Skeletal muscle satellite cell (primary cell): ENCODE data around the gene AK1.
"Not testable (repeated sequence)": the region's sequence is repeated elsewhere in the genome, so short reads cannot be mapped to it uniquely, and the experiment has no call there.

Experiments
- H3K27me3 ChIP-seq: 2 replicates; pipeline ENCODE4 v1.7.0; 2013; ENCODE audit warnings: low read length; ENCODE audit not compliant: control insufficient read depth, insufficient read depth
- H3K36me3 ChIP-seq: 2 replicates; pipeline ENCODE4 v1.7.0; 2013; ENCODE audit warnings: mild to moderate bottlenecking, control low read depth, low read length; ENCODE audit not compliant: insufficient read depth
- H3K4me1 ChIP-seq: 2 replicates; pipeline ENCODE4 v1.7.0; 2013; ENCODE audit warnings: low read length; ENCODE audit not compliant: control insufficient read depth, insufficient read depth
- H3K4me2 ChIP-seq: 2 replicates; pipeline ENCODE4 v1.7.0; 2013; ENCODE audit warnings: mild to moderate bottlenecking, low read length
- H3K4me3 ChIP-seq: 2 replicates; pipeline ENCODE4 v1.7.0; 2013; ENCODE audit warnings: low read length
- H3K9ac ChIP-seq: 2 replicates; pipeline ENCODE4 v1.7.0; 2013; ENCODE audit warnings: mild to moderate bottlenecking, low read depth, low read length, moderate library complexity
- H3K9me3 ChIP-seq: replicated peaks from 2 replicates; pipeline ENCODE4 v1.7.0; 2013; ENCODE audit warnings: mild to moderate bottlenecking, control low read depth, low read length

AK1 gene

GRCh38 chr9:127848756-127849504 is 28.5 kb downstream of the AK1 start:
- no peaks in the 10 kb centered on the region for H3K27me3 ChIP-seq
- no peak overlapping the region for H3K4me2 ChIP-seq
- no peak overlapping the region for H3K9ac ChIP-seq
- H3K9me3 ChIP-seq = peaks cover 9% of the 10 kb centered on the region
- H3K36me3 ChIP-seq = peaks cover 32% of the 10 kb centered on the region
- peaks cover 67% of the 10 kb centered on the region for H3K4me1 ChIP-seq
- H3K4me3 ChIP-seq = no peak overlapping the region

DNA sequence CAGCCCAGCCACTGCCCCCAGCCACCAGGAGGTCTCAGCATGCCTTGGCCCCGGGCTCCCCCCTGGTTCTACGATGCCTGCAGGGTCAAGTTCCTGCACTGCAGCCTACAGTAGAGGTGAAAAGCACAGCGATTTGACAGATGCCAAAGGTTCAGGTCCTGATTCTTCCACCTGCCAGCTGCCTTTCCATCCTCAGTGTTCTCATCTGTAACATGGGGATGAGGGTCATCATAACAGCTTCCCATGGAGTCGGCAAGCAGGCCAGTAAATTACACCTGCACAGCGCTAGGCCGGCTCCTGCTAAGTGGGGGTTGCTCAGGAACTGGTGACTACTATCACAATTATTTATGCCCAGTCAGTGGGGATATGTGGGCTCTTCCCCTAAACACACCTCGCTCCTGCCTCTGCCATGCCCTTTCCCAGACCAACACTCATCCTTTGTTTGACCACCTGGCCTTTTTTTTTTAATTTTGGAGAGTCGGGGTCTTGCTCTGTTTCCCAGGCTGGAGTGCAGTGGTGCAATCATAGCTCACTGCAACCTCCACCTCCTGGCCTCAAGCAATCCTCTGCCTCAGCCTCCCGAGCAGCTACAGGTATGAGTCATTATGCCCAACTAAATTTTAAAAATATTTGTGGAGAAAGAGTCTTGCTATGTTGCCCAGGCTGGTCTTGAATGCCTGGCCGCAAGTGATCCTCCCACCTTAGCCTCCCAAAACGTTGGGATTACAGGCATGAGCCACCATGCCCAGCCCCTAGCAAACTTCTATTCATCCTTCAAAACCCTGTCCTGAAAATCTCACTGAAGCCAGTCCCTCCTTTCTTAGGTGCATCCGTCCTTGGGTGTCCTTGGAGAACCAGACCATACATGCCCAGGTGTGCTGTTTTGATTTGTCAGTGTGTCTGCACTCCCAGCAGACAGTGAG is 29.4 kb downstream of the AK1 start:
- Histone ChIP-seq H3K9me3 (peaks cover 9% of the 10 kb centered on the region), H3K36me3 (peaks cover 35% of the 10 kb centered on the region), H3K27me3 (no peaks in the 10 kb centered on the region), H3K4me1 (peaks cover 64% of the 10 kb centered on the region), H3K4me3 (no peak overlapping the region), H3K9ac (peak overlapping the region; percentile 61), H3K4me2 (peak overlapping the region; percentile 75)

GRCh38 chr9:127847178-127847510 is 30.3 kb downstream of the AK1 start:
- H3K36me3 ChIP-seq = peaks cover 38% of the 10 kb centered on the region
- H3K9ac ChIP-seq = peak overlapping the region; percentile 61

GRCh38 chr9:127846443-127847177 is 30.9 kb downstream of the AK1 start:
- Histone ChIP-seq H3K36me3 (peaks cover 41% of the 10 kb centered on the region), H3K4me1 (peaks cover 50% of the 10 kb centered on the region), H3K4me3 (peak overlapping the region; percentile 54), H3K4me2 (peak overlapping the region; percentile 75), H3K9me3 (peaks cover 9% of the 10 kb centered on the region), H3K27me3 (no peaks in the 10 kb centered on the region), H3K9ac (peak overlapping the region; percentile 61)

More at GRCh38 chr9:127847178-127847510, 30.3 kb downstream of the AK1 start:
- peak overlapping the region; percentile 75 for H3K4me2 ChIP-seq
- peaks cover 54% of the 10 kb centered on the region for H3K4me1 ChIP-seq
- peaks cover 9% of the 10 kb centered on the region for H3K9me3 ChIP-seq
- peak overlapping the region; percentile 54 for H3K4me3 ChIP-seq
- no peaks in the 10 kb centered on the region for H3K27me3 ChIP-seq

DNA sequence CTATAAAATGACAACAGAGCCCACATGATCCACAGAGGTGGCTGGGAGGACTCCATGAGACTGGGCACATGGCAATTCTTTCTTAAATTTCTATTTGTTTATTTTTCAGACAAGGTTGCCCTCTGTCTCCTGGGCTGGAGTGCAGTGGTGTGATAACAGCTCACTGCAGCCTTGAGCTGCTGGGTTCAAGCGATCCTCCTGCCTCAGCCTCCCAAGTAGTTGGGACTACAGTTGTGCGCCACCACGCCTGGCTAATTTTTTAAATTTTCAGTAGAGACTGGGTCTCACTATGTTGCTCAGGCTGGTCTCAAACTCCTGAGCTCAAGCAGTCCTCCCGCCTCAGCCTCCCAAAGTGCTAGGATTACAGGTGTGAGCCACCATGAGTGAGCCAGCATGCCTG is 31.9 kb downstream of the AK1 start:
- Histone ChIP-seq H3K36me3 (peaks cover 44% of the 10 kb centered on the region), H3K4me2 (peak overlapping the region; percentile 55), H3K4me1 (peaks cover 54% of the 10 kb centered on the region)
- H3K27me3 ChIP-seq, H3K4me3 ChIP-seq, H3K9ac ChIP-seq, H3K9me3 ChIP-seq: not testable (repeated sequence)

DNA sequence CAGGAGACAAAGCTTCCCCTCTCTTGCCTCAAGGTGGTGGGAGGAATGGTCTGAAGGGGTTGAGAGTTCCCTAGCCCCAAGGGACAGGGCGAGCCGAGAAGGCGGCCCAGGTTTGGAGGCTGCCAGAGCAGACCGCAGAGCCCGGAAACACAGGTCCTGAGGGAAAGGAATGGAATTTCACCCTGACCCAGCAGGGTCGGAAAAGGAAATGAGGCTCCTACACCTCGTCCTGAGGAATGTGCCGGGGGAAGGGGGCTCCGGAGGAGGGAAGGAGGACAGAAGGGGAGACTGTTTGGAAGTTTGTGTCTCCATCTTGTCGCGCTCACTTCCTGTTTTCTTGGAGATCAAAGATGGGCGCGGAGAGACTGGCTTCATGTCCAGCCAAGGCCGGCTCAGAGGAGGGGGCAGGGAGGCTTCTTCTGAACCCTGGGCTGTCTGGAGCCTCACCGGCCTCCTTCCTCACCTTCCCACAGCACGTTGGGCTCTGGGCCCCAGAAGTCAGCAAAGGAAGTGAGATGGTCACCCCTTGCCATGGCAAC is 32.6 kb downstream of the AK1 start:
- Histone ChIP-seq H3K4me3 (peak overlapping the region; percentile 27), H3K9me3 (peaks cover 9% of the 10 kb centered on the region), H3K27me3 (no peaks in the 10 kb centered on the region), H3K9ac (peak overlapping the region; percentile 29), H3K4me2 (peak overlapping the region; percentile 55), H3K36me3 (peaks cover 43% of the 10 kb centered on the region), H3K4me1 (peaks cover 59% of the 10 kb centered on the region)

DNA sequence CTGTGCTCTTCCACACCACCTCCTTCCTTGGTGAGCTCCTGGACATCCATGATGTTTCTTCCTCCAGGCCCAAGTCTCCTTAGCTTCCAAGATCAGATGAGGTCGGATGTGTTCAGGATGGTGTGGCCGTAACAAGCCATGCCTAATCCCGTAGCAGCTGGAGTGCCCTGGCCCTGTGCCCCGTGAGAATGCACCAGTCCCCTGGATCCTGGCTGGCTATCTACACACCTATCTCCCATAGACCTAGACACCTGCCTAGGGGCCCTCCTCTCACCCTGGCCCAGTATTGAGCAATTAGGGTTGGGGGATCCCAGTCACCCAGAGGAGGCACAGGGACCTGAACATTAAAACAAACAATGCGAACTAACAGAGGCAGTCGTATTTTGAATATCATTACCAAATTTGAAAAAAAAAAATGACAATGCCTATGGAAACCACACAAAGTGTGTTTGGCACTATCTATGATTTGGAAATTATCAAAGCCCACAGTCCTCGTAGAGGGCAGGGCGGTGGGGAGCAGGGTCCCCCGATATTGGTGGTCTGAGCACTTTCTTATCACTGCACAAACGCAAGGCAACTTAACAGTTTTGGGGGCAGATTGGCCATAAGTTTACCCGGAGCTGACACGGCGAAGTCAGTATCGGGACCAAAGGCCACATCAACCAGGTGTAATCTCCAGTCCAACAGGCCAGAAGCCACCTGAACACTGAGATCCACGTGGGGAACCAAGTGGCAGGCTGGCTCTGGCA is 36.2 kb downstream of the AK1 start:
- Histone ChIP-seq H3K36me3 (peaks cover 29% of the 10 kb centered on the region), H3K9me3 (no peaks in the 10 kb centered on the region), H3K27me3 (no peaks in the 10 kb centered on the region), H3K4me2 (no peak overlapping the region), H3K4me3 (no peak overlapping the region), H3K4me1 (peaks cover 72% of the 10 kb centered on the region), H3K9ac (no peak overlapping the region)

GRCh38 chr9:127838375-127839078 is 38.9 kb downstream of the AK1 start:
- Histone ChIP-seq H3K27me3 (no peaks in the 10 kb centered on the region), H3K4me1 (peaks cover 68% of the 10 kb centered on the region), H3K4me2 (peak overlapping the region; percentile 77), H3K9ac (peak overlapping the region; percentile 80), H3K4me3 (peak overlapping the region; percentile 54), H3K36me3 (peaks cover 35% of the 10 kb centered on the region), H3K9me3 (no peaks in the 10 kb centered on the region)

DNA sequence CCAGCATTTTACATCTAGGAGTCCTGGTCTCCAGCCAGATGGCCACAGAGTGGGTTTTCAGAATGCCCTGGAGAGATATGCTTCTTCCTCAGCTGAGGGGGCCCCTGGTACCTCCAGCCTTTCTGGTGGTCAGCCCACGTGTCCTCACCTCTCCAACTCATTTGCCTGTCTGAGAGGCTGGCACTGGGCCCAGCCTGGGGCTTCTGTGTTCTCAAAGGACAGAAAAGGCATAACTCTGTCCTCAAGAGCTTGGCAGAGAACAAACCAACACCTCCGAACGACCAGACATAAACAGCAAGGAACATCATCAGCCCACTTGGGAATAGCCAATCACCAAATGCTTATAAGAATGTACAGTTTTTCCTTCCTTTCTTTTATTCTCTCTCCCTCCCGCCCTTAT is 40.1 kb downstream of the AK1 start:
- Histone ChIP-seq H3K27me3 (no peaks in the 10 kb centered on the region), H3K9me3 (no peaks in the 10 kb centered on the region), H3K4me3 (no peak overlapping the region), H3K4me2 (peak overlapping the region; percentile 2), H3K36me3 (peaks cover 27% of the 10 kb centered on the region), H3K4me1 (peaks cover 78% of the 10 kb centered on the region), H3K9ac (peak overlapping the region; percentile 80)

DNA sequence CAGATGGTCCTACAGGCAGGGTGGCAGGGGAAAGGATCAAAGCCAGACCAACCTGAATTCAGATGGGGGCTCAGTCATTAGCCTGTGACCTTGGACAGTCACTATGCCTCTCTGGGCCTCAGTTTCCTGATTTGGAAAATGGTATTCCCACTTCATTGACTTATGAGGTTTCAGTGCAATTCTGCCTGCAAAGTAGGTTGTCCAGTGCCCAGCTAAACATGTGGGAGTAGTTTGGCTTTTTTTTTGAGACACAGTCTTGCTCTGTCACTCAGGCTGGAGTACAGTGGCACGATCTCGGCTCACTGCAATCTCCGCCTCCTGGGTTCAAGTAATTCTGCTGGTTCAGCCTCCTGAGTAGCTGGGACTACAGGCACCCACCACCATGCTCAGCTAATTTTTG is 40.9 kb downstream of the AK1 start:
- H3K36me3 ChIP-seq = peaks cover 22% of the 10 kb centered on the region
- peaks cover 83% of the 10 kb centered on the region for H3K4me1 ChIP-seq
- not testable (repeated sequence) for H3K27me3 ChIP-seq, H3K9me3 ChIP-seq
- peak overlapping the region; percentile 70 for H3K4me2 ChIP-seq
- peak overlapping the region; percentile 80 for H3K9ac ChIP-seq
- peak overlapping the region; percentile 38 for H3K4me3 ChIP-seq
